Neural cell (in vitro differentiated cells): ENCODE results near the gene TLE3.

Experiments
- CTCF ChIP-seq: fragments of 450-650 bp; IDR thresholded peaks from 2 replicates; pipeline ENCODE4 v1.5.1; 2014; ENCODE audit warnings: antibody characterized with exemption, mild to moderate bottlenecking, moderate library complexity; ENCODE audit not compliant: poor library complexity, severe bottlenecking
- EP300 ChIP-seq: fragments of 450-650 bp; conservative IDR thresholded peaks from 2 replicates; pipeline ENCODE4 v1.6.1; 2014; ENCODE audit warnings: antibody characterized with exemption, mild to moderate bottlenecking, moderate library complexity; ENCODE audit not compliant: poor library complexity, severe bottlenecking
- MXI1 ChIP-seq: fragments of 450-650 bp; conservative IDR thresholded peaks from 2 replicates; pipeline ENCODE4 v1.6.1; 2014; ENCODE audit warnings: antibody characterized with exemption, mild to moderate bottlenecking; ENCODE audit not compliant: poor library complexity, severe bottlenecking
- POLR2AphosphoS5 ChIP-seq: IDR thresholded peaks from 2 replicates; pipeline ENCODE4 v1.6.1; 2012
- SMC3 ChIP-seq: fragments of 450-650 bp; conservative IDR thresholded peaks from 2 replicates; pipeline ENCODE4 v1.6.1; 2014; ENCODE audit warnings: antibody characterized with exemption, mild to moderate bottlenecking, moderate library complexity; ENCODE audit not compliant: poor library complexity

DNA sequence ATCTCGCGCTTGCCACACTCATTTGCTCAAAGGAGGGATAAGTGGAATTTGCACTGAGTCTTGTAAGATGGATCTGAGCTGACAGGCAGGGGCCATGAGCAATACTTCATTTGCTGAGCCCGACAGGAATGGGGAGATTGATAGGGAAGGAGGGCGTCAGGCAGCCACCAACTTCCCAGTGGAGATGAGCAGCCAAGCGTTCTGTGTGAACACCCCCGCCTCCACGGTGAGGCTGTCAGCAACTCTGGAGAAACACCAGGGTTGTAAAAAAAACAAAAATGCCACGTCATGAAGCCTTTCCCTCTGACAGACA is 36.8 kb downstream of the TLE3 start:
- TF ChIP-seq EP300 (no peak), MXI1 (no peak), CTCF (peak; percentile 12), POLR2AphosphoS5 (peak; percentile 60), SMC3 (no peak)
